ENCODE results near the gene HTR1B. TPM values are rescaled to one million over a fixed set of nuclear protein-coding genes. Genes with fewer than 3 reads are reported as not detected.

HTR1B gene
- total and polyA plus RNA-seq, 10 of the 15 experiments (the other 5 are each of a cell fraction or from before 2014, with no cell fraction given): 0.98 TPM; not detected in 9

GRCh38 chr6:77511860-77512259 lies 48.6 kb upstream of the HTR1B start:
- ChIA-PET POLR2A (no interaction called here), CTCF (no interaction called here), SMC1A (ENCODE audit: uncharacterized antibody, unreplicated experiment) (no interaction called here), RAD21 (ENCODE audit: unreplicated experiment) (no interaction called here)
- 33% methylated on average over 1 of the region's 1 CpG for WGBS (ENCODE audit: insufficient coverage, insufficient replicate concordance, low lambda C conversion rate, missing lambda C conversion rate)
- H3K36me3 ChIP-seq (ENCODE audit: control insufficient read depth in 2 of 2, insufficient read depth in 2 of 2, low read length in 1 of 2): no peaks in the 10 kb centered on the region
- no peak overlapping the region for H3K9ac ChIP-seq (ENCODE audit: control insufficient read depth, insufficient read depth, low read length)
- H3K4me2 ChIP-seq (ENCODE audit: control insufficient read depth, insufficient read depth): no peak overlapping the region
- no peak for DNase-seq (ENCODE audit: low read depth, low spot score)
- H4K20me1 ChIP-seq (ENCODE audit: control insufficient read depth, insufficient read depth): no peaks in the 10 kb centered on the region
- H3K79me2 ChIP-seq (ENCODE audit: control insufficient read depth, insufficient read depth, low read length): no peaks in the 10 kb centered on the region
- ATAC-seq: no peak
- in situ Hi-C loops (cut with MboI): no loop called here
- no TSS peak for BruUV-seq (replicated peaks)
- no peak for FAIRE-seq
- no peak overlapping the region for H3K4me3 ChIP-seq
- H3K27ac ChIP-seq (ENCODE audit: control insufficient read depth, insufficient read depth): no peak overlapping the region
- H2AFZ ChIP-seq (ENCODE audit: control insufficient read depth, low read depth, low read length): no peak overlapping the region
- no peak for TF ChIP-seq MAX (IDR thresholded peaks at IDR 0.05; ENCODE audit: low read depth, low read length)
- no peak for TF ChIP-seq JUNB (IDR thresholded peaks at IDR 0.05)
- no peaks in the 10 kb centered on the region for H3K27me3 ChIP-seq (replicated peaks in 1 of 2; ENCODE audit: control insufficient read depth in 2 of 2, insufficient read depth in 2 of 2, low read length in 1 of 2)
- intact Hi-C loops (cut with micrococcal nuclease; ENCODE audit: unreplicated experiment): no loop called here
- H3K4me1 ChIP-seq (ENCODE audit: control insufficient read depth, insufficient read depth, low read length): no peaks in the 10 kb centered on the region
- H3K9me3 ChIP-seq (replicated peaks; ENCODE audit: control insufficient read depth, insufficient read depth, low read length): no peaks in the 10 kb centered on the region

GRCh38 chr6:77502981-77503380 lies 39.7 kb upstream of the HTR1B start:
- Histone ChIP-seq H3K9ac (ENCODE audit: control insufficient read depth, insufficient read depth, low read length) (no peak overlapping the region), H3K4me2 (ENCODE audit: control insufficient read depth, insufficient read depth) (no peak overlapping the region), H3K27me3 (replicated peaks in 1 of 2; ENCODE audit: control insufficient read depth in 2 of 2, insufficient read depth in 2 of 2, low read length in 1 of 2) (no peaks in the 10 kb centered on the region), H3K4me3 (no peak overlapping the region), H2AFZ (ENCODE audit: control insufficient read depth, low read depth, low read length) (no peak overlapping the region), H3K27ac (ENCODE audit: control insufficient read depth, insufficient read depth) (no peak overlapping the region), H3K9me3 (replicated peaks; ENCODE audit: control insufficient read depth, insufficient read depth, low read length) (no peaks in the 10 kb centered on the region), H3K4me1 (ENCODE audit: control insufficient read depth, insufficient read depth, low read length) (no peaks in the 10 kb centered on the region), H3K79me2 (ENCODE audit: control insufficient read depth, insufficient read depth, low read length) (no peaks in the 10 kb centered on the region), H3K36me3 (ENCODE audit: control insufficient read depth in 2 of 2, insufficient read depth in 2 of 2, low read length in 1 of 2) (no peaks in the 10 kb centered on the region), H4K20me1 (ENCODE audit: control insufficient read depth, insufficient read depth) (no peaks in the 10 kb centered on the region)
- ChIA-PET RAD21 (ENCODE audit: unreplicated experiment) (interaction anchor here (0.8 to 1.7 kb wide), 2 partner anchors 14 to 34 kb away, joined by 3 read pairs; no protein-coding TSS in a partner anchor), POLR2A (interaction anchor here (0.8 kb wide), 1 partner anchor 30 kb away, joined by 3 read pairs; no protein-coding TSS in a partner anchor), SMC1A (ENCODE audit: uncharacterized antibody, unreplicated experiment) (interaction anchor here (0.5 kb wide), 1 partner anchor 38 kb away, joined by 3 read pairs; no protein-coding TSS in a partner anchor), CTCF (no interaction called here)
- ATAC-seq: no peak
- BruUV-seq (replicated peaks): no TSS peak
- in situ Hi-C loops (cut with MboI): no loop called here
- WGBS (ENCODE audit: insufficient coverage, insufficient replicate concordance, low lambda C conversion rate, missing lambda C conversion rate): 71% methylated on average over 1 of the region's 1 CpG
- no peak for FAIRE-seq
- intact Hi-C loops (cut with micrococcal nuclease; ENCODE audit: unreplicated experiment): no loop called here
- no peak for DNase-seq (ENCODE audit: low read depth, low spot score)
- TF ChIP-seq RUNX3 (IDR thresholded peaks at IDR 0.05; ENCODE audit: low read length) (no peak), CBX3 (IDR thresholded peaks at IDR 0.05; ENCODE audit: borderline replicate concordance, low read depth) (no peak), YBX1 (IDR thresholded peaks at IDR 0.05) (no peak), ZSCAN29 (IDR thresholded peaks at IDR 0.05) (no peak), SRF (IDR thresholded peaks at IDR 0.05; ENCODE audit: low read depth in 2 of 2, low read length in 2 of 2) (no peak), MAX (IDR thresholded peaks at IDR 0.05; ENCODE audit: low read depth, low read length) (no peak), ZNF592 (IDR thresholded peaks at IDR 0.05) (no peak), NKRF (conservative IDR thresholded peaks at IDR 0.05) (no peak), NFXL1 (IDR thresholded peaks at IDR 0.05; ENCODE audit: borderline replicate concordance) (no peak), JUND (IDR thresholded peaks at IDR 0.05; ENCODE audit: low read depth, low read length) (no peak), BACH1 (IDR thresholded peaks at IDR 0.05; ENCODE audit: borderline replicate concordance) (no peak)
